ENCODE measurements around the gene EFNA4. TPM values are rescaled to one million over a fixed set of nuclear protein-coding genes. Genes with fewer than 3 reads are reported as not detected.

The EFNA4 gene
- total RNA-seq, 2 donors from 2014 or later, result 15.9 to 17.9 TPM

DNA sequence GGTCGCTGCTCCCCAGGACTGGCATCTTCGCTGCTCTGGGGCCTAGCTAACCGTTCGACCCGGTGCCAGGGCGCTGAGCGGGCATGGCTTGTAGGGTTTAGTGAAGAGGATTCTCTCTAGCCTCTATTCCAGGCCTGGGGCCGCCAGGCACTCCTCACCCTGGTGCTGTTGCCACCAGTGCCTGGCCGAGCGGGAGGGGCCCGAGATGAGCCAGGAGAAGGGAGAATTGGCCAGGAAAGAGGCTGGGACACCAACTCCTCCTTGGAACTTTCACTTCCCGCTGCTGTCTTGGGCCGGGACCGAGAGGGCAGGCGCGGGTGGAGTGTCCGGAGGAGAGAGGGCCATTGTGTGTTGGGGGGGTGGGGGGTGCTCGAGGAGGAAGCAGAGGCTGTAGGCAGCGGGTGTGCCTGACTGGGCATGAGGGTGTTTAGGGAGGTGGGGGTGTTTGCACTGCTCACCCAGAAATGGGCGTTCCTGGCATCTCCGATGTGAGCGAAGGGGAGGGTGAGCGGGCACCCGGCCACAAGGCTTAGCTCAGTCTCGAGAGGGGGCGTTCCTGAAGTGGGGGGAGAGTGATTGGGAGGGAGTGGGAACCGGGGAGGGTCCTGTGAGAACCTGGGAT lies 11.7 kb upstream of the EFNA4 start:
- H3K27ac Mint-ChIP-seq, result no peak overlapping the region
- H3K4me3 ChIP-seq (ENCODE audit: low read length), result peak overlapping the region; percentile 78
- peak overlapping the region; percentile 63 for H3K4me3 Mint-ChIP-seq
- peaks cover 9% of the 10 kb centered on the region for H3K4me1 Mint-ChIP-seq
- TF ChIP-seq, protein P1, sequence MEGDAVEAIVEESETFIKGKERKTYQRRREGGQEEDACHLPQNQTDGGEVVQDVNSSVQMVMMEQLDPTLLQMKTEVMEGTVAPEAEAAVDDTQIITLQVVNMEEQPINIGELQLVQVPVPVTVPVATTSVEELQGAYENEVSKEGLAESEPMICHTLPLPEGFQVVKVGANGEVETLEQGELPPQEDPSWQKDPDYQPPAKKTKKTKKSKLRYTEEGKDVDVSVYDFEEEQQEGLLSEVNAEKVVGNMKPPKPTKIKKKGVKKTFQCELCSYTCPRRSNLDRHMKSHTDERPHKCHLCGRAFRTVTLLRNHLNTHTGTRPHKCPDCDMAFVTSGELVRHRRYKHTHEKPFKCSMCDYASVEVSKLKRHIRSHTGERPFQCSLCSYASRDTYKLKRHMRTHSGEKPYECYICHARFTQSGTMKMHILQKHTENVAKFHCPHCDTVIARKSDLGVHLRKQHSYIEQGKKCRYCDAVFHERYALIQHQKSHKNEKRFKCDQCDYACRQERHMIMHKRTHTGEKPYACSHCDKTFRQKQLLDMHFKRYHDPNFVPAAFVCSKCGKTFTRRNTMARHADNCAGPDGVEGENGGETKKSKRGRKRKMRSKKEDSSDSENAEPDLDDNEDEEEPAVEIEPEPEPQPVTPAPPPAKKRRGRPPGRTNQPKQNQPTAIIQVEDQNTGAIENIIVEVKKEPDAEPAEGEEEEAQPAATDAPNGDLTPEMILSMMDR (conservative IDR thresholded peaks at IDR 0.05), result no peak
- H3K9me3 ChIP-seq (ENCODE audit: control insufficient read depth, low read length), result no peaks in the 10 kb centered on the region
- H3K36me3 ChIP-seq (ENCODE audit: control insufficient read depth, insufficient read depth, low read length), result no peaks in the 10 kb centered on the region
- no peaks in the 10 kb centered on the region for H3K9me3 Mint-ChIP-seq
- no peaks in the 10 kb centered on the region for H3K36me3 Mint-ChIP-seq (ENCODE audit: low read depth)
- H3K4me1 ChIP-seq (ENCODE audit: control insufficient read depth, insufficient read depth, low read length), result no peaks in the 10 kb centered on the region
- WGBS, 2 experiments (ENCODE audit: insufficient coverage in 1 of 2, insufficient read length in 1 of 2), result 14 to 15% methylated on average over 5 to 27 of the region's 27 CpGs
- no peak overlapping the region for H3K9ac ChIP-seq (ENCODE audit: extremely low read depth, low read length, poor library complexity, severe bottlenecking)
- H3K27me3 Mint-ChIP-seq (ENCODE audit: insufficient read depth), result peaks cover 21% of the 10 kb centered on the region
- peaks cover 28% of the 10 kb centered on the region for H3K27me3 ChIP-seq (ENCODE audit: control insufficient read depth, insufficient read depth, low read length, poor library complexity, severe bottlenecking)
- DNase-seq, result peak; percentile 71
- no peak overlapping the region for H3K27ac ChIP-seq (ENCODE audit: low read depth, low read length)

DNA sequence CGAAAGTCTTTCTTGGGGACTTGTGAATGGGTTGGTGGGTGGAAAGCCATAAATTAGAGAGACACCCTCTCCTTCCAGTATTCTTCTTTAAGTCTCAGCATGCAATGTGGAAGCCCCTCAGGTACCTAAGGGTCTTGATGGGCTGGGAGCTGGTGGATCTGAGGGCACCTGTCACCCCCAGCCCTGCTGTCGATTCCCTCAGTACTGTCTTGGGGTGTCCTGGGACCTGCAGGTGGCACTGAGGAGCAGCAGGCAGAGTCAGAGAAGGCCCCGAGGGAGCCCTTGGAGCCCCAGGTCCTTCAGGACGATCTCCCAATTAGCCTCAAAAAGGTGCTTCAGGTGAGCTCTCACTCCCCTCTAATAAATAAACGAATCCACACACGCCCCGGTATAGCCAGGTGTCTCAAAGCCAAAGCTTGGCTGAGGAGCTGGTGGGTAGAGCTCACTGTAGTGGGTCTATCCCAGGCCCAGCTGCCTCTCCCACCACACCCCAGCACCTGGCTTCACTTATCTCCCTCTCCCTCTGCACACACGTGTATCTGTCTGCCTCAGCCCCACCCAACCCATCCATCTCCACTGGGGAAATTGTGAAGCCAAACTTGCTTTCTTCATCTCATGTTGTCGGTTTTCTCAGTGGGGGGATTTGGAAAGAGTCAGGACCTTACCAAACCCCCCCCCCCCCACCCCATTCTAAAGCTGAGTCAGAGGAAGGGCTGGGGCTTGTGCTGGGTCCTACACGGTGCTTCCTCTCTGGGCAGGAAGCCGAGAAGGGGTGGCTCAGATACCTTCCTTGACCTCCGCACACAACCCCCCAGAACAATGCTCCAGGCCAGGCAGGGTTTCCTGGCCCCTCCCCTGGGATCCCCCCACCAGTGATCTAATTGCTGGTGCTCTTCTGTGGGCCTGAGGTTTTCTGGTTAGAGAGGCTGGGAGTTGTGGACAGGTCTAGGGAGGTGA lies 10.8 kb upstream of the EFNA4 start:
- no peaks in the 10 kb centered on the region for H3K9me3 ChIP-seq (ENCODE audit: control insufficient read depth, low read length)
- H3K27ac ChIP-seq (ENCODE audit: low read depth, low read length), result no peak overlapping the region
- peaks cover 9% of the 10 kb centered on the region for H3K4me1 Mint-ChIP-seq
- DNase-seq, result peak; percentile 59
- no peaks in the 10 kb centered on the region for H3K4me1 ChIP-seq (ENCODE audit: control insufficient read depth, insufficient read depth, low read length)
- H3K9ac ChIP-seq (ENCODE audit: extremely low read depth, low read length, poor library complexity, severe bottlenecking), result no peak overlapping the region
- H3K27me3 ChIP-seq (ENCODE audit: control insufficient read depth, insufficient read depth, low read length, poor library complexity, severe bottlenecking), result peaks cover 28% of the 10 kb centered on the region
- TF ChIP-seq, protein P1 (conservative IDR thresholded peaks at IDR 0.05), result peak; percentile 50
- H3K4me3 ChIP-seq (ENCODE audit: low read length), result no peak overlapping the region
- H3K36me3 Mint-ChIP-seq (ENCODE audit: low read depth), result no peaks in the 10 kb centered on the region
- WGBS, 2 experiments (ENCODE audit: insufficient coverage in 1 of 2, insufficient read length in 1 of 2), result 77% methylated on average over 12 of the region's 12 CpGs; no CpG with 5 or more reads in 1 of the 2 experiments
- no peak overlapping the region for H3K27ac Mint-ChIP-seq
- H3K9me3 Mint-ChIP-seq, result no peaks in the 10 kb centered on the region
- H3K4me3 Mint-ChIP-seq, result peak overlapping the region; percentile 63
- no peaks in the 10 kb centered on the region for H3K36me3 ChIP-seq (ENCODE audit: control insufficient read depth, insufficient read depth, low read length)
- peaks cover 21% of the 10 kb centered on the region for H3K27me3 Mint-ChIP-seq (ENCODE audit: insufficient read depth)

DNA sequence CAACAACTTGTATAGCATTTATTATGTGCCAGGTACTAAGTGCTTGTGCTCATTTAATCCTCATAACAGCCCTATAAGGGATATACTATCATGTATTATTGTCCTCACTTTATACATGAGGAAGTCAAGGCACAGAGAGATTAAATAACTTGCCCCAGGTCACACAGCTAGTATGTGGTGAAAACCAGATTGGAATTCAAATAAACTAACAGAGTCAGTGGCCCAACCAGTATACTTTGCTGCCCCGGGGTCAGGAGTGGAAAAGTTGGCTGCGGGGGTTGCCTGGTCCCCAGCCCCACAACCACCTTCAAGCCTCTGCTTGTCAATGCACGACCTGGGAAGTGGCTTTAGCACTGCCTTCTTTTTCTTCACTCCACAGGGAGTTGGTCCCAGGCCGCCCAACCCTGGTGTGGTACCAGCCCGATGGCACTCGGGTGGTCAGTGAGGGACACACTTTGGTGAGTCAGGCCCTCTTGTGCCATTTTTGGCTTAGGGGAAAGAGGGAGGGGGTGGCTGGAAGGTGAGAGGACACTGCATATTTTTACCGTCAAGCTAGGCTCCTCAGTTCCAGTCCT lies 9.9 kb upstream of the EFNA4 start:
- H3K9ac ChIP-seq (ENCODE audit: extremely low read depth, low read length, poor library complexity, severe bottlenecking), result no peak overlapping the region
- 90 to 92% methylated on average over 3 to 7 of the region's 7 CpGs for WGBS, 2 experiments (ENCODE audit: insufficient coverage in 1 of 2, insufficient read length in 1 of 2)
- H3K36me3 Mint-ChIP-seq (ENCODE audit: low read depth), result no peaks in the 10 kb centered on the region
- no peaks in the 10 kb centered on the region for H3K36me3 ChIP-seq (ENCODE audit: control insufficient read depth, insufficient read depth, low read length)
- no peak for DNase-seq
- TF ChIP-seq, protein P1 (conservative IDR thresholded peaks at IDR 0.05), result no peak
- H3K9me3 ChIP-seq (ENCODE audit: control insufficient read depth, low read length), result no peaks in the 10 kb centered on the region
- H3K4me3 Mint-ChIP-seq, result no peak overlapping the region
- H3K27me3 ChIP-seq (ENCODE audit: control insufficient read depth, insufficient read depth, low read length, poor library complexity, severe bottlenecking), result peaks cover 28% of the 10 kb centered on the region
- no peaks in the 10 kb centered on the region for H3K4me1 ChIP-seq (ENCODE audit: control insufficient read depth, insufficient read depth, low read length)
- no peaks in the 10 kb centered on the region for H3K9me3 Mint-ChIP-seq
- no peak overlapping the region for H3K4me3 ChIP-seq (ENCODE audit: low read length)
- peaks cover 9% of the 10 kb centered on the region for H3K4me1 Mint-ChIP-seq
- H3K27ac Mint-ChIP-seq, result no peak overlapping the region
- no peak overlapping the region for H3K27ac ChIP-seq (ENCODE audit: low read depth, low read length)
- H3K27me3 Mint-ChIP-seq (ENCODE audit: insufficient read depth), result peaks cover 21% of the 10 kb centered on the region
